Stimulated activated memory B cell treated with anti-CD40 and anti-IgM and Interleukin-4, amounts not matched to agents 10 μg/mL and 1 μg/mL and 100 μg/mL, for 72 hours (primary cell): ENCODE data around the gene UQCC2.

Experiments
- ATAC-seq: fragments of 150-1000 bp; cut with Tn5 transposase; 2 replicates; pipeline ENCODE4 v1.10.0; 2021
- H3K27ac Mint-ChIP-seq: one replicate; pipeline ENCODE4 v1.8.0; 2022; ENCODE audit warnings: mild to moderate bottlenecking, mixed read lengths
- H3K27me3 Mint-ChIP-seq: one replicate; pipeline ENCODE4 v1.8.0; 2022; ENCODE audit warnings: mixed read lengths
- H3K36me3 Mint-ChIP-seq: one replicate; pipeline ENCODE4 v1.8.0; 2022; ENCODE audit warnings: mixed read lengths
- H3K4me1 Mint-ChIP-seq: one replicate; pipeline ENCODE4 v1.8.0; 2022; ENCODE audit warnings: mixed read lengths
- H3K4me3 Mint-ChIP-seq: one replicate; pipeline ENCODE4 v1.8.0; 2022; ENCODE audit warnings: mild to moderate bottlenecking, moderate library complexity, mixed read lengths
- H3K9me3 Mint-ChIP-seq: one replicate; pipeline ENCODE4 v1.8.0; 2022; ENCODE audit warnings: mixed read lengths

UQCC2 gene

GRCh38 chr6:33708516-33709204 is 2.8 kb downstream of the UQCC2 start:
- H3K9me3 Mint-ChIP-seq: no peaks in the 10 kb centered on the region
- no peak overlapping the region for H3K4me3 Mint-ChIP-seq
- peaks cover 44% of the 10 kb centered on the region for H3K4me1 Mint-ChIP-seq
- peaks cover 42% of the 10 kb centered on the region for H3K36me3 Mint-ChIP-seq
- H3K27ac Mint-ChIP-seq: no peak overlapping the region
- no peak for ATAC-seq
- H3K27me3 Mint-ChIP-seq: no peaks in the 10 kb centered on the region

- no peak for ATAC-seq
- Mint-ChIP-seq H3K36me3 (peaks cover 46% of the 10 kb centered on the region), H3K4me1 (peaks cover 44% of the 10 kb centered on the region), H3K27me3 (no peaks in the 10 kb centered on the region), H3K9me3 (no peaks in the 10 kb centered on the region), H3K4me3 (no peak overlapping the region), H3K27ac (no peak overlapping the region)
These were observed 3.7 kb downstream of the UQCC2 start for GRCh38 chr6:33707771-33708170.

- Mint-ChIP-seq H3K4me3 (no peak overlapping the region), H3K36me3 (peaks cover 46% of the 10 kb centered on the region), H3K9me3 (no peaks in the 10 kb centered on the region), H3K27me3 (no peaks in the 10 kb centered on the region), H3K4me1 (peaks cover 33% of the 10 kb centered on the region), H3K27ac (no peak overlapping the region)
- no peak for ATAC-seq
These were observed 5.4 kb downstream of the UQCC2 start for GRCh38 chr6:33705955-33706725.

GRCh38 chr6:33705268-33705885 is 6.1 kb downstream of the UQCC2 start:
- H3K27ac Mint-ChIP-seq: no peak overlapping the region
- peaks cover 32% of the 10 kb centered on the region for H3K4me1 Mint-ChIP-seq
- no peak overlapping the region for H3K4me3 Mint-ChIP-seq
- H3K9me3 Mint-ChIP-seq: no peaks in the 10 kb centered on the region
- no peaks in the 10 kb centered on the region for H3K27me3 Mint-ChIP-seq
- ATAC-seq: no peak
- peaks cover 43% of the 10 kb centered on the region for H3K36me3 Mint-ChIP-seq

- Mint-ChIP-seq H3K36me3 (peaks cover 34% of the 10 kb centered on the region), H3K4me1 (peaks cover 32% of the 10 kb centered on the region), H3K27me3 (no peaks in the 10 kb centered on the region), H3K4me3 (no peak overlapping the region), H3K9me3 (no peaks in the 10 kb centered on the region), H3K27ac (no peak overlapping the region)
- ATAC-seq: no peak
These were observed 7.1 kb downstream of the UQCC2 start for GRCh38 chr6:33704215-33705066.

- Mint-ChIP-seq H3K36me3 (peaks cover 24% of the 10 kb centered on the region), H3K9me3 (no peaks in the 10 kb centered on the region), H3K27me3 (no peaks in the 10 kb centered on the region), H3K4me3 (no peak overlapping the region), H3K4me1 (peaks cover 44% of the 10 kb centered on the region), H3K27ac (peak overlapping the region; percentile 27)
- ATAC-seq: peak; percentile 66
These were observed 9.0 kb downstream of the UQCC2 start for GRCh38 chr6:33702345-33702977.

GRCh38 chr6:33700391-33701050 is 11.0 kb downstream of the UQCC2 start:
- Mint-ChIP-seq H3K4me1 (peaks cover 57% of the 10 kb centered on the region), H3K36me3 (peaks cover 32% of the 10 kb centered on the region), H3K4me3 (peak overlapping the region; percentile 34), H3K27me3 (no peaks in the 10 kb centered on the region), H3K9me3 (no peaks in the 10 kb centered on the region), H3K27ac (peak overlapping the region; percentile 76)
- ATAC-seq: peak; percentile 82

GRCh38 chr6:33699739-33700138 is 11.8 kb downstream of the UQCC2 start:
- peaks cover 38% of the 10 kb centered on the region for H3K36me3 Mint-ChIP-seq
- H3K27me3 Mint-ChIP-seq: no peaks in the 10 kb centered on the region
- no peak overlapping the region for H3K4me3 Mint-ChIP-seq
- H3K9me3 Mint-ChIP-seq: no peaks in the 10 kb centered on the region
- peak overlapping the region; percentile 76 for H3K27ac Mint-ChIP-seq
- ATAC-seq: peak; percentile 44
- peaks cover 64% of the 10 kb centered on the region for H3K4me1 Mint-ChIP-seq

- Mint-ChIP-seq H3K36me3 (peaks cover 38% of the 10 kb centered on the region), H3K27ac (peak overlapping the region; percentile 76), H3K4me3 (peak overlapping the region; percentile 4)
These were observed 12.4 kb downstream of the UQCC2 start for GRCh38 chr6:33699131-33699530.

GRCh38 chr6:33698494-33698893 is 13.0 kb downstream of the UQCC2 start:
- Mint-ChIP-seq H3K27me3 (no peaks in the 10 kb centered on the region), H3K27ac (peak overlapping the region; percentile 76), H3K4me3 (no peak overlapping the region), H3K9me3 (no peaks in the 10 kb centered on the region), H3K4me1 (peaks cover 71% of the 10 kb centered on the region), H3K36me3 (peaks cover 33% of the 10 kb centered on the region)
- no peak for ATAC-seq

More at GRCh38 chr6:33699131-33699530, 12.4 kb downstream of the UQCC2 start:
- ATAC-seq: no peak
- peaks cover 65% of the 10 kb centered on the region for H3K4me1 Mint-ChIP-seq
- H3K9me3 Mint-ChIP-seq: no peaks in the 10 kb centered on the region
- H3K27me3 Mint-ChIP-seq: no peaks in the 10 kb centered on the region

GRCh38 chr6:33697845-33698244 is 13.7 kb downstream of the UQCC2 start:
- peaks cover 78% of the 10 kb centered on the region for H3K4me1 Mint-ChIP-seq
- H3K27me3 Mint-ChIP-seq: no peaks in the 10 kb centered on the region
- H3K4me3 Mint-ChIP-seq: peak overlapping the region; percentile 5
- H3K27ac Mint-ChIP-seq: peak overlapping the region; percentile 88
- H3K9me3 Mint-ChIP-seq: no peaks in the 10 kb centered on the region
- no peak for ATAC-seq
- H3K36me3 Mint-ChIP-seq: peaks cover 36% of the 10 kb centered on the region

- peak overlapping the region; percentile 88 for H3K27ac Mint-ChIP-seq
- peak; percentile 79 for ATAC-seq
- peaks cover 46% of the 10 kb centered on the region for H3K36me3 Mint-ChIP-seq
- peaks cover 88% of the 10 kb centered on the region for H3K4me1 Mint-ChIP-seq
- H3K4me3 Mint-ChIP-seq: peak overlapping the region; percentile 53
- H3K27me3 Mint-ChIP-seq: no peaks in the 10 kb centered on the region
- no peaks in the 10 kb centered on the region for H3K9me3 Mint-ChIP-seq
These were observed 14.7 kb downstream of the UQCC2 start for GRCh38 chr6:33696548-33697518.

GRCh38 chr6:33696076-33696475 is 15.4 kb downstream of the UQCC2 start:
- Mint-ChIP-seq H3K36me3 (peaks cover 53% of the 10 kb centered on the region), H3K9me3 (no peaks in the 10 kb centered on the region), H3K27me3 (no peaks in the 10 kb centered on the region), H3K4me3 (peak overlapping the region; percentile 53), H3K4me1 (peaks cover 90% of the 10 kb centered on the region), H3K27ac (peak overlapping the region; percentile 88)
- ATAC-seq: no peak
